Caco-2 (cell line): Measurements from ENCODE around the gene YIPF6. TPM values are rescaled to one million over a fixed set of nuclear protein-coding genes. Genes with fewer than 3 reads are reported as not detected.

Experiments
- BruUV-seq: library from RNA; stranded (reverse); fragments of 400-500 nt; replicated peaks from 2 replicates; lab custom pipeline; 2021; lab: Mats Ljungman, UMichigan
- CTCF ChIA-PET: fragments of 300-600 bp; sonication (Branson Sonifier 250); formaldehyde crosslinking; loops from one replicate; lab custom pipeline; 2022; ENCODE audit warnings: antibody characterized with exemption; lab: Charles Lee
- POLR2A ChIA-PET: fragments of 300-600 bp; sonication (Branson Sonifier 250); formaldehyde crosslinking; loops from one replicate; lab custom pipeline; 2022; ENCODE audit warnings: antibody characterized with exemption; lab: Charles Lee
- DNase-seq, 2 experiments: peaks; one replicate each; pipeline versions ENCODE4 v3.0.0 to v3.0.0-alpha.2; 2020 to 2022
- H3K27me3 ChIP-seq: replicated peaks from 2 replicates; pipeline ENCODE4 v1.6.0; 2011; ENCODE audit warnings: low read length; ENCODE audit not compliant: control insufficient read depth, insufficient read depth
- H3K36me3 ChIP-seq: 2 replicates; pipeline ENCODE4 v1.5.1; 2011; ENCODE audit warnings: low read length; ENCODE audit not compliant: control insufficient read depth, insufficient read depth
- H3K4me1 ChIP-seq: fragments of 250-450 bp; sonication (Bioruptor Pico); 2 replicates; pipeline ENCODE4 v1.5.1; 2020; ENCODE audit warnings: mild to moderate bottlenecking
- H3K4me3 ChIP-seq: 2 replicates; pipeline ENCODE4 v1.5.1; 2011; ENCODE audit warnings: low read depth, mild to moderate bottlenecking, control low read depth, low read length
- H3K9me3 ChIP-seq: fragments of 250-450 bp; sonication (Bioruptor Pico); 2 replicates; pipeline ENCODE4 v1.5.1; 2020; ENCODE audit warnings: mild to moderate bottlenecking, moderate library complexity
- H3K27ac Mint-ChIP-seq: one replicate; pipeline ENCODE4 v1.8.0; 2022; ENCODE audit warnings: mixed read lengths; ENCODE audit not compliant: unreplicated experiment
- H3K27me3 Mint-ChIP-seq: one replicate; pipeline ENCODE4 v1.8.0; 2022; ENCODE audit warnings: mixed read lengths; ENCODE audit not compliant: insufficient read depth, unreplicated experiment
- H3K36me3 Mint-ChIP-seq: one replicate; pipeline ENCODE4 v1.8.0; 2022; ENCODE audit warnings: mild to moderate bottlenecking, mixed read lengths; ENCODE audit not compliant: insufficient read depth, unreplicated experiment
- H3K4me1 Mint-ChIP-seq: one replicate; pipeline ENCODE4 v1.8.0; 2022; ENCODE audit warnings: low read depth, mixed read lengths; ENCODE audit not compliant: unreplicated experiment
- H3K4me3 Mint-ChIP-seq: one replicate; pipeline ENCODE4 v1.8.0; 2022; ENCODE audit warnings: mild to moderate bottlenecking, moderate library complexity, mixed read lengths; ENCODE audit not compliant: unreplicated experiment
- H3K9me3 Mint-ChIP-seq: one replicate; pipeline ENCODE4 v1.8.0; 2022; ENCODE audit warnings: mixed read lengths; ENCODE audit not compliant: unreplicated experiment
- intact Hi-C: fragments of 100-400 bp; cut with micrococcal nuclease; formaldehyde crosslinking; loops from one replicate; pipeline ENCODE4 v1.10.0; 2022; ENCODE audit not compliant: unreplicated experiment
- total RNA-seq: library from RNA; stranded (reverse); gene quantifications from 2 replicates; pipeline ENCODE4 v1.2.3, GENCODE V29; 2022
- TF ChIP-seq, protein P1 (sequence below), 2 experiments: fragments of 200-600 bp in 1 of 2; IDR thresholded peaks; 1 replicate in 1 of 2; 2 replicates in 1 of 2; pipeline versions ENCODE4 v1.5.1 to v1.8.0; 2011 to 2022; ENCODE audit warnings: antibody characterized with exemption in 1 of 2, control low read depth in 1 of 2, inconsistent platforms in 1 of 2, low read depth in 1 of 2, low read length in 1 of 2, mild to moderate bottlenecking in 1 of 2, moderate library complexity in 1 of 2; ENCODE audit not compliant: insufficient read depth in 1 of 2, severe bottlenecking in 1 of 2, unreplicated experiment in 1 of 2

YIPF6 gene
- total RNA-seq, 1 experiment from 2014 or later, result 43.5 TPM

DNA sequence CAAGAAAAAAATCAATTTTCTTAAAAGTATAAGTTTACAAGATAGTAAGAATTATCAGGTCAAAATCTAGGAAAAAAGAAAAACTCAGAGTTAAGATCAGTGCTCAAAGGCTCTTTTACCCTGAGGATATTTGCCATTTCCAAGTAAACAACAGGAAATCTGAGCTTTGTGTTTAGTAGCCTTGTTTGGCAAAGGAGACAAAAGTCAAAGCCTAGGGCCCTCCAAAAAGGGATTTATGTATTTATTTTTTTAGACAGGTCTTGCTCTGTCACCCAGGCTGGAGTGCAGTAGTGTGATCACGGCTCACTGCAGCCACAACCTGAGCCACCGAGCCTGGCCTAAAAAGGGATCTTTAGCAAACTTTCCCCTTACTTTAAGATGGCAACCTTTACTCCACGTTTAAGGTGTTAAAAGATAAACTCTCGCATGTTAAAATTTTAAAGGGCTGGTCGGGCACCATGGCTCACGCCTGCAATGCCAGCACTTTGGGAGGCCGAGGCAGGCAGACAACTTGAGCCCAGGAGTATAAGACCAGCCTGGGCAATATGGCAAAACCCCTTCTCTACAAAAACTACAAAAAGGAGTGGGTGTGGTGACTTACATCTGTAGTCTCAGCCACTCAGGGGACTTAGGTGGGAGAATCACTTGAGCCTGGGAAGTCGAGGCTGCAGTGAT, 44.2 kb upstream of the YIPF6 start:
- no peak overlapping the region for H3K27ac Mint-ChIP-seq
- no peaks in the 10 kb centered on the region for H3K4me1 Mint-ChIP-seq
- H3K36me3 Mint-ChIP-seq, result no peaks in the 10 kb centered on the region
- no peak overlapping the region for H3K4me3 Mint-ChIP-seq
- H3K9me3 Mint-ChIP-seq, result no peaks in the 10 kb centered on the region
- no peaks in the 10 kb centered on the region for H3K27me3 Mint-ChIP-seq
- H3K9me3 ChIP-seq, result no peaks in the 10 kb centered on the region
- POLR2A ChIA-PET, result no interaction called here
- H3K4me3 ChIP-seq, result no peak overlapping the region
- no TSS peak for BruUV-seq
- intact Hi-C loops, result no loop called here
- no peaks in the 10 kb centered on the region for H3K27me3 ChIP-seq
- H3K36me3 ChIP-seq, result no peaks in the 10 kb centered on the region
- TF ChIP-seq, protein P1, sequence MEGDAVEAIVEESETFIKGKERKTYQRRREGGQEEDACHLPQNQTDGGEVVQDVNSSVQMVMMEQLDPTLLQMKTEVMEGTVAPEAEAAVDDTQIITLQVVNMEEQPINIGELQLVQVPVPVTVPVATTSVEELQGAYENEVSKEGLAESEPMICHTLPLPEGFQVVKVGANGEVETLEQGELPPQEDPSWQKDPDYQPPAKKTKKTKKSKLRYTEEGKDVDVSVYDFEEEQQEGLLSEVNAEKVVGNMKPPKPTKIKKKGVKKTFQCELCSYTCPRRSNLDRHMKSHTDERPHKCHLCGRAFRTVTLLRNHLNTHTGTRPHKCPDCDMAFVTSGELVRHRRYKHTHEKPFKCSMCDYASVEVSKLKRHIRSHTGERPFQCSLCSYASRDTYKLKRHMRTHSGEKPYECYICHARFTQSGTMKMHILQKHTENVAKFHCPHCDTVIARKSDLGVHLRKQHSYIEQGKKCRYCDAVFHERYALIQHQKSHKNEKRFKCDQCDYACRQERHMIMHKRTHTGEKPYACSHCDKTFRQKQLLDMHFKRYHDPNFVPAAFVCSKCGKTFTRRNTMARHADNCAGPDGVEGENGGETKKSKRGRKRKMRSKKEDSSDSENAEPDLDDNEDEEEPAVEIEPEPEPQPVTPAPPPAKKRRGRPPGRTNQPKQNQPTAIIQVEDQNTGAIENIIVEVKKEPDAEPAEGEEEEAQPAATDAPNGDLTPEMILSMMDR (IDR thresholded peaks at IDR 0.05; ENCODE audit: insufficient read depth in 1 of 2, low read depth in 1 of 2, low read length in 1 of 2, severe bottlenecking in 1 of 2, unreplicated experiment in 1 of 2), result no peak
- DNase-seq, result no peak
- CTCF ChIA-PET, result no interaction called here
- H3K4me1 ChIP-seq, result no peaks in the 10 kb centered on the region

DNA sequence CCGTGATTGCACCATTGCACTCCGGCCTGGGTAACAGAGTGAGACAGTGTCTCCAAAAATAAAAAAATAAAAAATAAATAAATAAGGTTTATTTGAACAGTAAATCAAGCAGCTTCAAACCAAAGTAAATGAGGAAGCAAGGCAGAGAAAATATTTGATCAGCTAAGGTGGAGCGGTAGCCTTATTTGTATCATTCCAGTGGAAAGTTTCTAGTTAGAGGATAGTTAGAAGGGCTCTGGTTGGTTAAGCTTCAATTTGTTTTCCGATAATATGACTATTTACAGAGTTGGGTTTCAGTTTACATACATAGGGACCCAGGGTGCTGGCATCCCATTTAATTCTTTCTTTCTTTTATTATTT, 43.7 kb upstream of the YIPF6 start:
- Histone ChIP-seq H3K4me3 (no peak overlapping the region), H3K9me3 (no peaks in the 10 kb centered on the region), H3K36me3 (no peaks in the 10 kb centered on the region), H3K4me1 (no peaks in the 10 kb centered on the region), H3K27me3 (no peaks in the 10 kb centered on the region)
- TF ChIP-seq, protein P1 (IDR thresholded peaks at IDR 0.05; ENCODE audit: insufficient read depth in 1 of 2, low read depth in 1 of 2, low read length in 1 of 2, severe bottlenecking in 1 of 2, unreplicated experiment in 1 of 2), result no peak
- Mint-ChIP-seq H3K36me3 (no peaks in the 10 kb centered on the region), H3K27ac (no peak overlapping the region), H3K4me1 (no peaks in the 10 kb centered on the region), H3K9me3 (no peaks in the 10 kb centered on the region), H3K27me3 (no peaks in the 10 kb centered on the region), H3K4me3 (no peak overlapping the region)
- no TSS peak for BruUV-seq
- ChIA-PET CTCF (no interaction called here), POLR2A (no interaction called here)
- intact Hi-C loops, result no loop called here
- no peak for DNase-seq

DNA sequence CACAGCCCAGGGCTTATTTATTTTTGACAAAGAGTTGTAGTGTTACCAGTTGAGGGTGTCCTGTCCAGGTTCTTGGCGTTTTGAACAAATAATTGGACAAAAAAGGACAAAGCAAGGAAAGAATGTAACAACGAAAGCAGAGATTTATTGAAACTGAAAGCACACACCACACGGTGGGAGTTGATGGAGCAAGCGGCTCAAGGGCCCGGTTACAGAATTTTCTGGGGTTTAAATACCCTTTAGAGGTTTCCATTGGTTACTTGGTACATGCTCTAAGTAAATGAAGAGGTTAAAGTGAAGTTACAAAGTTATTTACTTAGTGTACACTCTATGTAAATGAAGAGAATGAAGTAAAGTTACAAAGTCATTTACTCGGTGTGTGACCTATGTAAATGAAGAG, 37.8 kb upstream of the YIPF6 start:
- DNase-seq, result no peak
- Histone ChIP-seq H3K9me3 (no peaks in the 10 kb centered on the region), H3K4me3 (no peak overlapping the region), H3K4me1 (peaks cover 14% of the 10 kb centered on the region), H3K27me3 (no peaks in the 10 kb centered on the region), H3K36me3 (no peaks in the 10 kb centered on the region)
- Mint-ChIP-seq H3K9me3 (no peaks in the 10 kb centered on the region), H3K27me3 (no peaks in the 10 kb centered on the region), H3K27ac (no peak overlapping the region), H3K4me3 (no peak overlapping the region), H3K36me3 (no peaks in the 10 kb centered on the region), H3K4me1 (no peaks in the 10 kb centered on the region)
- no TSS peak for BruUV-seq
- TF ChIP-seq, protein P1 (IDR thresholded peaks at IDR 0.05; ENCODE audit: insufficient read depth in 1 of 2, low read depth in 1 of 2, low read length in 1 of 2, severe bottlenecking in 1 of 2, unreplicated experiment in 1 of 2), result no peak
- intact Hi-C loops, result no loop called here
- CTCF ChIA-PET, result no interaction called here
- POLR2A ChIA-PET, result no interaction called here
